Measurements from ENCODE around the gene MYL5. TPM values are rescaled to one million over a fixed set of nuclear protein-coding genes. Genes with fewer than 3 reads are reported as not detected.

The MYL5 gene
- total and polyA plus RNA-seq, 10 of the 15 experiments (the other 5 are each of a cell fraction or from before 2014, with no cell fraction given), result 1.2 to 13.8 (median 7.1) TPM

DNA sequence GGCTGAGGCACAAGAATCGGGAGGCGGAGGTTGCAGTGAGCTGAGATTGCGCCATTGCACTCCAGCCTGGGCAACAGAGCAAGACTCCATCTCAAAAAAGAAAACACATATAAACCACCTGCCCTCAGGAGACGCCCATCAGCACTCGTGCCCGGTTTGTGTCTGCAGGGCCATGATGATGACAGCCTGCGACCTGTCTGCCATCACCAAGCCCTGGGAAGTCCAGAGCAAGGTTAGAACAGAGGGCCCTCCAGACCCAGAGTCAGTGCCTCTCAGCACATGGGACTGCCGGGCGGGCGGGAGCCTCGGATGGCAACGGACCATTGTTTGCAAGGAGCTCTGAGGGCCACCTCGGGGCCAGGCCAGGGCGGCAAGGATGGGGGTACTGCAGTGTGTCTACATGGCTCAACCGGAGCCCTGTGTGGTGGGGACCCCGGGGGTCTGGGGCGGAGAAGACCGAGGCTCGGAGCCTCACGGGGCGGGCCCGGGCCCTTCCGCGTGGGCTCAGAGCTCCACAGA, 9.6 kb upstream of the MYL5 start:
- no TSS peak for BruUV-seq (replicated peaks)
- Histone ChIP-seq H3K79me2 (ENCODE audit: control insufficient read depth, insufficient read depth, low read length) (peaks cover 3% of the 10 kb centered on the region), H3K4me1 (ENCODE audit: control insufficient read depth, insufficient read depth, low read length) (no peaks in the 10 kb centered on the region), H3K36me3 (ENCODE audit: control insufficient read depth in 2 of 2, insufficient read depth in 2 of 2, low read length in 1 of 2) (no peaks in the 10 kb centered on the region), H3K9ac (ENCODE audit: control insufficient read depth, insufficient read depth, low read length) (no peak overlapping the region), H3K4me2 (ENCODE audit: control insufficient read depth, insufficient read depth) (peak overlapping the region; percentile 49; the same call in 1 of the 2 replicates), H3K9me3 (replicated peaks; ENCODE audit: control insufficient read depth, insufficient read depth, low read length) (no peaks in the 10 kb centered on the region; the same call in 2 of the 3 replicates), H3K27me3 (replicated peaks in 1 of 2; ENCODE audit: control insufficient read depth in 2 of 2, insufficient read depth in 2 of 2, low read length in 1 of 2) (no peaks in the 10 kb centered on the region), H3K27ac (ENCODE audit: control insufficient read depth, insufficient read depth) (no peak overlapping the region), H3K4me3 (peak overlapping the region; percentile 79; the same call in 1 of the 2 replicates), H2AFZ (ENCODE audit: control insufficient read depth, low read depth, low read length) (no peak overlapping the region), H4K20me1 (ENCODE audit: control insufficient read depth, insufficient read depth) (no peaks in the 10 kb centered on the region)
- no peak for FAIRE-seq
- intact Hi-C loops (cut with micrococcal nuclease; ENCODE audit: unreplicated experiment), result no loop called here
- no peak for ATAC-seq
- 89% methylated on average over 18 of the region's 24 CpGs for WGBS (ENCODE audit: insufficient coverage, insufficient replicate concordance, low lambda C conversion rate, missing lambda C conversion rate)
- ChIA-PET RAD21 (ENCODE audit: unreplicated experiment) (interaction anchor here (1.4 kb wide), 1 partner anchor 11 kb away, joined by 5 read pairs; no protein-coding TSS in a partner anchor), POLR2A (interaction anchor here (1.6 to 1.8 kb wide), 2 partner anchors 8 to 11 kb away, joined by 6 to 9 read pairs; no protein-coding TSS in a partner anchor), SMC1A (ENCODE audit: uncharacterized antibody, unreplicated experiment) (interaction anchor here (0.9 to 1.3 kb wide), 2 partner anchors 61 to 114 kb away, joined by 3 to 4 read pairs; no protein-coding TSS in a partner anchor), CTCF (interaction anchor here (0.8 to 1.1 kb wide), 5 partner anchors 9 to 62 kb away, joined by 3 to 4 read pairs (median 4); partner anchors contain the start of genes ATP5ME and MYL5)
- TF ChIP-seq SREBF1 (IDR thresholded peaks at IDR 0.05; ENCODE audit: low read length) (no peak), RAD21 (IDR thresholded peaks at IDR 0.05; ENCODE audit: insufficient read depth, low read depth, low read length) (no peak), SMARCA5 (IDR thresholded peaks at IDR 0.05) (no peak)
- DNase-seq (ENCODE audit: low read depth, low spot score), result no peak
- in situ Hi-C loops (cut with MboI), result no loop called here

DNA sequence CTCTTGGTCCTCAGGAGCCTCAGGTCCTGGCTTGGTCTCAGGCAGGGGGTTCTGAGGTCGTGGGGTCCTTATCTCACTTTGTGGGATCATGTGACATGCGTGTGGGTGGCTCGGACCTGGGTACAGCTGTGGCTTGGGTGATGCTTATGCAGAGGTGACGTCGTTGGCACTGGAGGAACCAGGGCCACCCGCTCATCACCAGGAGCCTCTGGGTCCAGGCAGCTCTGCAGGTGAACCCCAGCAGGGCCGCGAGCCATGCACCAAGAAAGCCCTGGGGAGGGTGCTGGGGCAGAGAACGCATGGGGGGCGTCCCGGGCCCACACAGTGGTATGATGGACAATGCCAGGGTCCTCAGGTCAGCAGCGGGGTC, 9.0 kb upstream of the MYL5 start:
- Histone ChIP-seq H3K9me3 (replicated peaks; ENCODE audit: control insufficient read depth, insufficient read depth, low read length) (no peaks in the 10 kb centered on the region; the same call in 2 of the 3 replicates), H3K4me2 (ENCODE audit: control insufficient read depth, insufficient read depth) (no peak overlapping the region), H3K27ac (ENCODE audit: control insufficient read depth, insufficient read depth) (no peak overlapping the region), H4K20me1 (ENCODE audit: control insufficient read depth, insufficient read depth) (no peaks in the 10 kb centered on the region), H3K27me3 (replicated peaks in 1 of 2; ENCODE audit: control insufficient read depth in 2 of 2, insufficient read depth in 2 of 2, low read length in 1 of 2) (no peaks in the 10 kb centered on the region), H2AFZ (ENCODE audit: control insufficient read depth, low read depth, low read length) (no peak overlapping the region), H3K9ac (ENCODE audit: control insufficient read depth, insufficient read depth, low read length) (no peak overlapping the region), H3K4me3 (no peak overlapping the region), H3K79me2 (ENCODE audit: control insufficient read depth, insufficient read depth, low read length) (peaks cover 3% of the 10 kb centered on the region), H3K4me1 (ENCODE audit: control insufficient read depth, insufficient read depth, low read length) (no peaks in the 10 kb centered on the region), H3K36me3 (ENCODE audit: control insufficient read depth in 2 of 2, insufficient read depth in 2 of 2, low read length in 1 of 2) (no peaks in the 10 kb centered on the region)
- intact Hi-C loops (cut with micrococcal nuclease; ENCODE audit: unreplicated experiment), result no loop called here
- ATAC-seq, result no peak
- BruUV-seq (replicated peaks), result no TSS peak
- no peak for DNase-seq (ENCODE audit: low read depth, low spot score)
- RAD21 ChIA-PET (ENCODE audit: unreplicated experiment), result no interaction called here
- no peak for FAIRE-seq
- SMC1A ChIA-PET (ENCODE audit: uncharacterized antibody, unreplicated experiment), result no interaction called here
- 64% methylated on average over 12 of the region's 12 CpGs for WGBS (ENCODE audit: insufficient coverage, insufficient replicate concordance, low lambda C conversion rate, missing lambda C conversion rate)
- in situ Hi-C loops (cut with MboI), result no loop called here
- POLR2A ChIA-PET, result interaction anchor here (1.6 to 1.8 kb wide), 2 partner anchors 8 to 10 kb away, joined by 6 to 9 read pairs; no protein-coding TSS in a partner anchor
- CTCF ChIA-PET, result no interaction called here
- TF ChIP-seq EP300 (IDR thresholded peaks at IDR 0.05; ENCODE audit: borderline replicate concordance in 1 of 2, control insufficient read depth in 1 of 2, low read depth in 2 of 2, low read length in 2 of 2), result no peak

Measured in GM12878 (cell line).